Fibroblast of skin of left quadriceps (primary cell): ENCODE data around the gene SCARB1.
"Not testable (repeated sequence)": the region's sequence is repeated elsewhere in the genome, so short reads cannot be mapped to it uniquely, and the experiment has no call there.

Experiments used
- DNase-seq, 2 experiments: peaks; one replicate each; pipeline ENCODE4 v3.0.0-alpha.2; 2013; ENCODE audit warnings: low read depth in 2 of 2

Gene SCARB1, protein sequence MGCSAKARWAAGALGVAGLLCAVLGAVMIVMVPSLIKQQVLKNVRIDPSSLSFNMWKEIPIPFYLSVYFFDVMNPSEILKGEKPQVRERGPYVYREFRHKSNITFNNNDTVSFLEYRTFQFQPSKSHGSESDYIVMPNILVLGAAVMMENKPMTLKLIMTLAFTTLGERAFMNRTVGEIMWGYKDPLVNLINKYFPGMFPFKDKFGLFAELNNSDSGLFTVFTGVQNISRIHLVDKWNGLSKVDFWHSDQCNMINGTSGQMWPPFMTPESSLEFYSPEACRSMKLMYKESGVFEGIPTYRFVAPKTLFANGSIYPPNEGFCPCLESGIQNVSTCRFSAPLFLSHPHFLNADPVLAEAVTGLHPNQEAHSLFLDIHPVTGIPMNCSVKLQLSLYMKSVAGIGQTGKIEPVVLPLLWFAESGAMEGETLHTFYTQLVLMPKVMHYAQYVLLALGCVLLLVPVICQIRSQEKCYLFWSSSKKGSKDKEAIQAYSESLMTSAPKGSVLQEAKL

DNA sequence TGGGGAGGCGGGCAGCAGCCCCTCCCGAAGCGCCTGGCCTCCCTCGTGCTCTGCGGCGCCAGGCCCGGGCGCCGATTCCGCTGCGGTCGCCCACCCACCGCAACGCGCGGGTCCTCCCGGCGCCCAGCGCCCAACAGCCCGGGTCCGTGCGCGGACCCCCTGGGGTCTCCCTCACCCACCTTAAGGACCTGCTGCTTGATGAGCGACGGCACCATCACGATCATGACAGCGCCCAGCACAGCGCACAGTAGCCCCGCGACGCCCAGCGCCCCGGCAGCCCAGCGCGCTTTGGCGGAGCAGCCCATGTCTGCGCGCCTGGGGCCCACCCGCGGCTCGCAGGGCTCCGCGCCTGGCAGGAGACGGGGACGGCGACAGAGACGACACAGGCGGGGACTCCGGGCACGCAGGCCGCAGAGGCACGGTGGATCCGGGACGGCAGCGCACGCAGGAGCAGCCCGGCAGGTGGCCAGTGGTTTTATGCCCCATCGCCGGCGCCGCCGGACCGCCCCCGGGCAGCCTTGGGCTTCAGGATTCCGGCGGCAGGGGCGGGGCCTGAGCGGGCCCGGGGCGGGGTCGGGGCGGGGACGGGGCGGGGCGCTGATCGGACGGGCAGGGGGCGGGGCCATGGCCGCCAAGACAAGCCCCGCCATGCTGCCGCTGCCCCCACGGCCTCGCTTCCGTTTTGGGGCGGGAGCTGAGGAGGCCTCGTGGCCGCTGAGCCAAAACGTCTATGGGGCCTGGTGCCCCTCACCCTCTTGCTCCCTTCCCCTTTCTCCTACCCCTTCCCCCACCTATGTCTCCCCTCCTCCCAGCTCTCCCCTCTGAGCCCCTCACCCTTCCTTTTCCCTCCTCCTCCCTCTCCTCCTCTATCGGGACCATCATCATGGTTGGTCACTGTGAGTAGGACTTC, at the start of gene SCARB1:
SCARB1 (minus strand) TSS at position 449 of the 910 bp plus-strand sequence; CDS start at position 305, 144 bp downstream.
- peak; percentile 55 to 60 for DNase-seq

DNA sequence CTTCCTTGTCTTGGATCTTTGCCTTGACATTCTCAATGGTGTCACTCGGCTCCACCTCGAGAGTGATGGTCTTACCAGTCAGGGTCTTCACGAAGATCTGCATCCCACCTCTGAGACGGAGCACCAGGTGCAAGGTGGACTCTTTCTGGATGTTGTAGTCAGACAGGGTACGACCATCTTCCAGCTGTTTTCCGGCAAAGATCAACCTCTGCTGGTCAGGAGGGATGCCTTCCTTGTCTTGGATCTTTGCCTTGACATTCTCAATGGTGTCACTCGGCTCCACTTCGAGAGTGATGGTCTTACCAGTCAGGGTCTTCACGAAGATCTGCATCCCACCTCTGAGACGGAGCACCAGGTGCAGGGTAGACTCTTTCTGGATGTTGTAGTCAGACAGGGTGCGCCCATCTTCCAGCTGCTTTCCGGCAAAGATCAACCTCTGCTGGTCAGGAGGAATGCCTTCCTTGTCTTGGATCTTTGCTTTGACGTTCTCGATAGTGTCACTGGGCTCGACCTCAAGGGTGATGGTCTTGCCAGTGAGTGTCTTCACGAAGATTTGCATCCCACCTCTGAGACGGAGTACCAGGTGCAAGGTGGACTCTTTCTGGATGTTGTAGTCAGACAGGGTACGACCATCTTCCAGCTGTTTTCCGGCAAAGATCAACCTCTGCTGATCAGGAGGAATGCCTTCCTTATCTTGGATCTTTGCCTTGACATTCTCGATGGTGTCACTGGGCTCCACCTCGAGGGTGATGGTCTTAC, 49.0 kb upstream of the SCARB1 start:
- DNase-seq, result not testable (repeated sequence)

DNA sequence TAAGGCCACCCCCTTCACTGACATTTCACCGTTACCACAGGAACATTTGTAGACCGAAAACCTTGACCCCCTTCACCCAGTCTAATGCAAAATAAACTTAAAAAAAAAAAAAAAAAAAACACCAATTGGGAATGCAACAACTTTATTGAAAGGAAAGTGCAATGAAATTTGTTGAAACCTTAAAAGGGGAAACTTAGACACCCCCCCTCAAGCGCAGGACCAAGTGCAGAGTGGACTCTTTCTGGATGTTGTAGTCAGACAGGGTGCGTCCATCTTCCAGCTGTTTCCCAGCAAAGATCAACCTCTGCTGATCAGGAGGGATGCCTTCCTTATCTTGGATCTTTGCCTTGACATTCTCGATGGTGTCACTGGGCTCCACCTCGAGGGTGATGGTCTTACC, 47.9 kb upstream of the SCARB1 start:
- not testable (repeated sequence) for DNase-seq

DNA sequence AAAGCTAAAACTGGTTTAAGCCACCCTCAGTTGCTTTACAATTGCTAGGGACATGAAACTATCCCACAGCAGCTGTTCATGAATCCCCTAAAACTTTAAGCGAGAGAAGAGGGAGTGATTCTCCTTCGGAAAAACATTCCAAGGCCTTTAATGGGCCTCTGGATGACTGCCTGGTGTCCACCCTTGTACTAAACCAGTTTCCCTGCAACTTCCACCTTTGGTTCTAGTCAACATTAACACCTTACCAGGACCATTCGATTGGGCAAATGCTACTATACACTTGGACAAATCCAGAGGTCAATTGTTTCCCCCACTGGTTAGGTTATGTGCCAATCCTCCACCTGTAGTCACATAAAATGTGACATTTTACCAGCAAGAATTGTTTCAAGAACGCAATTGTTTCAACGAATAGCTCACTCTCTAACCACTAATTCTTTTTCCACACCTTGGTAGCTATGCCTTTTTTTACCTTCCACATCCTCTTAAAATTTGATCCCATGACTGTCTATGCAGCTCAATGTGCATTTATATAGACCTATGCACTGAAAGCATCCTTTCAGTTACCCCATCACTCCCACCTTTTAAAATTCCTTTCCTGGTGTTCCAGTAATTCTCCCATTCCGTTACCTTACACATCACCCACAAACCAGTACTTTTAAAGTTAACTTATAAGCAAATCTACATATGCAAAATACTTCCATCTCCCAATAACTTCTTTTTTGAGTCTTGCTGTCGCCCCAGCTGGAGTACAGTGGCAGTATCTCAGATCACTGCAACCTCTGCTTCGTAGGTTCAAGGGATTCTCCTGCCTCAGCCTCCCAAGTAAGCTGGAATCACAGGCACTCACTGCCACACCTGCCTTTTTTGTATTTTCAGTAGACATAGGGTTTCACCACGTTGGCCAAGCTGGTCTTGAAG, 47.2 kb upstream of the SCARB1 start:
- no peak for DNase-seq

GRCh38 chr12:124909831-124910560, 46.3 kb upstream of the SCARB1 start:
- DNase-seq, result no peak

- DNase-seq, result peak; percentile 71 to 76
Measured at GRCh38 chr12:124906606-124907261, 43.1 kb upstream of the SCARB1 start.

DNA sequence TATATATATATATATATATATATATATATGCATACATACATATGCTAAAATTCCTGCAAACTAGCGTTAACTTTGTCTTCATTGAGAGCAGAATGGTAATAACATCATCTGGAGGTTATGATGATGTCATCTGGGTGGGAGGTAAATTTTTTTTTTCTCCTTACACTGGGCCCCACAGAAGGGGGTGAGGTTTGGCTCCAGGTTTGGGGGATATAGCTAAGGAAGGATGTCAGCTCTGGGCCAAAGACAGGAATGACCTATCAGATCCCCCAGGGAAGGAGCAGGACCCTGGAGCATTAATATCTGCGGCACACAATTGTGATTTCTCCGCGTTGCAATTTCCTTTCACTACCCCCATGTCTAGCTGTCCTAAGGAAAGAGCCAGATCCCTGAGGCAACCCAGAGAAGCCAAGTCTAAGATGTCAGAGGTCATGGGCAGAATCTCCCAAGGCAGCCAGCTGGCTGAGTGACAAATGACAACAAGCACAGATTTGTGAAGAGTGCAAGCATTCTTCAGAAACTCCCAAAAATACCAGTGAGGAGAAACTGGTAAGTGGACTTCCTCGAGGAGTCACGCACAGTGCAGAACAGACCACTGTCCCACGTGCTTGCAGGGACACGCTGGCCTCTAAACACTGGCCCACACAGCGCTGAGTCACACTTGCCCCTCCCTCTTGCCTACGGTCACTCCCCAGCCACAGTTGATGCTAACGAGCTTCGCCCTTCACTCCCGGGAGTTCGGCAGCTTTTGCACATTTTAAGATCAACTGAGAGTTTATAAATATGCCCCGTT, 40.8 kb upstream of the SCARB1 start:
- no peak for DNase-seq

DNA sequence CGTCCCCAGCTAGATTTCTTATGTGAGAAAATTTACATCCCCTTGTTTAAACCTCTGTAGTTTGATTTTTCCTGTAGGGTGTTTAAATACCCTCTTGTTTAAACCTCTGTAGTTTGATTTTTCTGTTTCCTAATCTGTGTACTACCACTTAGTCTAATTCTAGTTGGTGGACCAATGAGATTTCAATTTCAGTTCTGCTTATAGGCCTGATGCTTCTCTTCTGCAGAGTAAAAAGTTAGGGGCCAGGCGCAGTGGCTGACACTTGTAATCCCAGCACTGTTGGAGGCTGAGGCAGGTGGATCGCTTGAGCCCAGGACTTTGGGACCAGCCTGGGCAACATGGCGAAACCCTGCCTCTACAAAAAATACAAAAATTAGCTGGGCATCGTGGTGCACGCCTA, 39.3 kb upstream of the SCARB1 start:
- no peak for DNase-seq

- DNase-seq, result no peak
Measured at GRCh38 chr12:124901003-124901402, 37.3 kb upstream of the SCARB1 start.

GRCh38 chr12:124900345-124900795, 36.7 kb upstream of the SCARB1 start:
- not testable (repeated sequence) for DNase-seq

DNA sequence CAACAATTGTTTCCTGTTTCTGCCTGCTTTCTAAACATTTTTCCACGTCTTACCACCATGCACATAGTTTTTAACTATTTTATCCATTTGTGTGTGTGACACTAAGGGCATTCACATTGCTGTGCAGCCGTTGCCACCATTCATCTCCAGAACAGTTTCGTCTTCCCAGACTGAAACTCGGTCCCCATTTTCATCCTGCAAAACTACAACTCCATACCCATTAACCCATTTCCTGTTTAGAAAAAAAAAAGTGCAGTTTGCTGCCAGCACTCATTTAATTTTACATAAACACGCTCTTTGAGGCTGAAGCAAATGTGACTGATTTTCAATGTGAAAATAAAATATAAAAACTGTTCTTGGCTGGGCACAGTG, 35.2 kb upstream of the SCARB1 start:
- no peak for DNase-seq

- no peak for DNase-seq
Measured at GRCh38 chr12:124898200-124898922, 34.7 kb upstream of the SCARB1 start.

GRCh38 chr12:124896461-124896860, 32.8 kb upstream of the SCARB1 start:
- no peak for DNase-seq

DNA sequence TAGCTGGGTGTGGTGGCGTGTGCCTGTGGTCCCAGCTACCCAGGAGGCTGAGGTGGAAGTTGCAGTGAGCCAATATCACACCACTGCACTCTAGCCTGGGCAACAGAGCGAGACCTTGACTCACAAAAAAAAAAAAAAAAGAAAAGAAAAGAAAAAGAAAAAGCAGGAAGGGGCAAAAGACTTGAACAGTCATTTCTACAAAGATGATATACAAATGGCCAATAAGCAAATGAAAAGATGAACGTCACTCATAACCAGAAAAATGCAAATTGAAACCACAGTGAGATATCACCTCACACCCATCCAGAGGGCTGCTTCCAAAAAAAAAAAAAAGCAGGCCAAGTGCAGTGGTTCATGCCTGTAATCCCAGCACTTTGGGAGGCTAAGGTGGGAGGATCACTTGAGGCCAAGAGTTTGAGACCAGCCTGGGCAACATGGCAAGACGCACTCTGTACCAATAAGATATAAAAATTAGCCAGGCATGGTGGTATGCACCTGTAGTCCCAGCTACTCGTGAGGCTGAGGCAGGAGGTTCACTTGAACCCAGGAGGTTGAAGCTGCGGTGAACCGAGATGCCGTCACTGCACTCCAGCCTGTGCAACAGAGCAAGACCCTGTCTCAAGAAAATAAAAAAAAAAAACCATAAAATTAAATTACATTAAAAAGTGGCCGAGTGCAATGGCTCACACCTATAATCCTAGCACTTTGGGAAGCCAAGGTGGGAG, 30.3 kb upstream of the SCARB1 start:
- no peak for DNase-seq

GRCh38 chr12:124888260-124888659, 24.6 kb upstream of the SCARB1 start:
- no peak for DNase-seq

GRCh38 chr12:124887766-124888165, 24.1 kb upstream of the SCARB1 start:
- DNase-seq, result not testable (repeated sequence)
